Mucosa of descending colon (tissue), 3 donors: Measurements from ENCODE around the gene MAN1C1. TPM values are rescaled to one million over a fixed set of nuclear protein-coding genes. Genes with fewer than 3 reads are reported as not detected.
"Not testable (repeated sequence)": the region's sequence is repeated elsewhere in the genome, so short reads cannot be mapped to it uniquely, and the experiment has no call there.

Experiments used
- ATAC-seq: fragments of 200-7000 bp; cut with Tn5 transposase; one replicate; pipeline ENCODE4 v1.9.1; 2020; ENCODE audit warnings: mild to moderate bottlenecking, moderate library complexity
- DNase-seq, 3 donors: peaks; one replicate each; pipeline ENCODE4 v3.0.0-alpha.2; 2020
- H3K36me3 ChIP-seq: fragments of 200-600 bp; one replicate; pipeline ENCODE4 v1.8.0; 2021; ENCODE audit warnings: low read depth, mild to moderate bottlenecking
- H3K4me1 ChIP-seq: fragments of 200-600 bp; one replicate; pipeline ENCODE4 v1.8.0; 2021; ENCODE audit warnings: low read depth, mild to moderate bottlenecking
- H3K4me3 ChIP-seq: fragments of 200-600 bp; one replicate; pipeline ENCODE4 v1.8.0; 2021; ENCODE audit warnings: mild to moderate bottlenecking
- H3K9me3 ChIP-seq: fragments of 200-600 bp; one replicate; pipeline ENCODE4 v1.8.0; 2021; ENCODE audit warnings: mild to moderate bottlenecking
- intact Hi-C, 2 donors: fragments of 100-400 bp; cut with DNase I in 1 of 2; cut with micrococcal nuclease in 1 of 2; formaldehyde crosslinking; loops; one replicate each; pipeline versions ENCODE4 v1.11.0 to v1.11.1; 2022; cut with DNase I, micrococcal nuclease
- total RNA-seq, 3 donors: library from RNA; stranded (reverse); fragmentation: NEBNext Ultra II Directional in 2 of 3; extraction: Animal tissue kit (Norgen Biotek cat#: 25700) in 2 of 3; gene quantifications; one replicate each; pipeline versions ENCODE4 v1.2.1 to v1.2.4, GENCODE V29; 2021 to 2023
- TF ChIP-seq, protein P1 (sequence below): fragments of 200-600 bp; IDR thresholded peaks from one replicate; pipeline ENCODE4 v1.8.0; 2022; ENCODE audit warnings: antibody characterized with exemption, mild to moderate bottlenecking
- donor health status: DM: no; HTN: no; CAD: no; lungs with moderate emphysema.
- donor health status: DM: no; HTN: no; CAD: no.
- donor health status: DM: no; HTN: yes; CAD: no.

Gene MAN1C1
- total RNA-seq, 3 donors from 2014 or later, result 2.5 to 22.0 (median 6.1) TPM

DNA sequence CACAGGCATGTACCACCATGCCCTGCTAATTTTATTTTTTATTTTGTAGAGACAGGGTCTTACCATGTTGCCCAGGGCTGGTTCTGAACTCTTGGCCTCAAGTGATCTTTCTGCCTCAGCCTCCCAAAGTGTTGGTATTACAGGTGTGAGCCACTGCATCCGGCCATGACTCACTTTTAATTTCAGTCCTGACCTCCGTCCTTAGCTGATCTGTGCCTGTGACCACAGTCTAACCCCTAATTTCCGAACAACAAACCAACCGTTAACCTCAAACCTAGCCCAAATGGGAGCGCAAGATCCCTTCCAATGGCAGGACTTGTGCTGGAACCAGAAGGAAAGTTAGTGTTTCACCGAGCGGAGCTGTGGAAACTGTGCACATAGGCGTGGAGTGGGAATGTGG is 29.3 kb upstream of the MAN1C1 start:
- DNase-seq (no peak), ATAC-seq (no peak)
- Histone ChIP-seq H3K4me1 (no peaks in the 10 kb centered on the region), H3K36me3 (no peaks in the 10 kb centered on the region), H3K4me3 (no peak overlapping the region), H3K9me3 (no peaks in the 10 kb centered on the region)
- intact Hi-C loops, result no loop called here
- TF ChIP-seq, protein P1, sequence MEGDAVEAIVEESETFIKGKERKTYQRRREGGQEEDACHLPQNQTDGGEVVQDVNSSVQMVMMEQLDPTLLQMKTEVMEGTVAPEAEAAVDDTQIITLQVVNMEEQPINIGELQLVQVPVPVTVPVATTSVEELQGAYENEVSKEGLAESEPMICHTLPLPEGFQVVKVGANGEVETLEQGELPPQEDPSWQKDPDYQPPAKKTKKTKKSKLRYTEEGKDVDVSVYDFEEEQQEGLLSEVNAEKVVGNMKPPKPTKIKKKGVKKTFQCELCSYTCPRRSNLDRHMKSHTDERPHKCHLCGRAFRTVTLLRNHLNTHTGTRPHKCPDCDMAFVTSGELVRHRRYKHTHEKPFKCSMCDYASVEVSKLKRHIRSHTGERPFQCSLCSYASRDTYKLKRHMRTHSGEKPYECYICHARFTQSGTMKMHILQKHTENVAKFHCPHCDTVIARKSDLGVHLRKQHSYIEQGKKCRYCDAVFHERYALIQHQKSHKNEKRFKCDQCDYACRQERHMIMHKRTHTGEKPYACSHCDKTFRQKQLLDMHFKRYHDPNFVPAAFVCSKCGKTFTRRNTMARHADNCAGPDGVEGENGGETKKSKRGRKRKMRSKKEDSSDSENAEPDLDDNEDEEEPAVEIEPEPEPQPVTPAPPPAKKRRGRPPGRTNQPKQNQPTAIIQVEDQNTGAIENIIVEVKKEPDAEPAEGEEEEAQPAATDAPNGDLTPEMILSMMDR, result no peak

DNA sequence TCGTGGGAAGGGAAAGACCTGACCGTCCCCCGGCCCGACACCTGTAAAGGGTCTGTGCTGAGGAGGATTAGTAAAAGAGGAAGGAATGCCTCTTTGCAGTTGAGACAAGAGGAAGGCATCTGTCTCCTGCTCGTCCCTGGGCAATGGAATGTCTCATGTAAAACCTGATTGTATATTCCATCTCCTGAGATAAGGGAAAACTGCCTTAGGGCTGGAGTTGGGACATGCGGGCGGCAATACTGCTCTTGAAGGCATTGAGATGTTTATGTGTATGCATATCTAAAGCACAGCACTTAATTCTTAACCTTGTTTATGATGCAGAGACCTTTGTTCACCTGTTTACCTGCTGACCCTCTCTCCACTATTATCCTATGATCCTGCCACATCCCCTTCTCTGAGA is 28.4 kb upstream of the MAN1C1 start:
- H3K9me3 ChIP-seq, H3K4me3 ChIP-seq, H3K36me3 ChIP-seq, intact Hi-C loops, ATAC-seq, H3K4me1 ChIP-seq, DNase-seq: not testable (repeated sequence)

DNA sequence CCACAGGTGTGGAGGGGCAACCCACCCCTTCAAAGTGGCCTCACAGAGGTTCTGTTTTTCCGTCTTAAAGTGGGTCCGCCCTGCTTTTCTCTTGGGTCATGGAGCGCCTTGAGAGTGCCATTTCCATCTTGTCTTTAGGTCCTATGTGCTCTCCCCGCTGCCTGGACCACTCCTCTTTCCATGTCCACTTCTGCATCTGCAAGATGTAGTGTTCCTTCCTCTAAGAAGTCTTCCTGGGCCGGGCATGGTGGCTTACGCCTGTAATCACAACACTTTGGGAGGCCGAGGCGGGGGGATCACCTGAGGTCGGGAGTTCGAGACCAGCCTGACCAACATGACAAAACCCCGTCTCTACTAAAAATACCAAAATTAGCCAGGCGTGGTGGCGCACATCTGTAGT is 27.8 kb upstream of the MAN1C1 start:
- intact Hi-C loops, H3K36me3 ChIP-seq, H3K4me3 ChIP-seq, DNase-seq, ATAC-seq, H3K9me3 ChIP-seq, H3K4me1 ChIP-seq: not testable (repeated sequence)

DNA sequence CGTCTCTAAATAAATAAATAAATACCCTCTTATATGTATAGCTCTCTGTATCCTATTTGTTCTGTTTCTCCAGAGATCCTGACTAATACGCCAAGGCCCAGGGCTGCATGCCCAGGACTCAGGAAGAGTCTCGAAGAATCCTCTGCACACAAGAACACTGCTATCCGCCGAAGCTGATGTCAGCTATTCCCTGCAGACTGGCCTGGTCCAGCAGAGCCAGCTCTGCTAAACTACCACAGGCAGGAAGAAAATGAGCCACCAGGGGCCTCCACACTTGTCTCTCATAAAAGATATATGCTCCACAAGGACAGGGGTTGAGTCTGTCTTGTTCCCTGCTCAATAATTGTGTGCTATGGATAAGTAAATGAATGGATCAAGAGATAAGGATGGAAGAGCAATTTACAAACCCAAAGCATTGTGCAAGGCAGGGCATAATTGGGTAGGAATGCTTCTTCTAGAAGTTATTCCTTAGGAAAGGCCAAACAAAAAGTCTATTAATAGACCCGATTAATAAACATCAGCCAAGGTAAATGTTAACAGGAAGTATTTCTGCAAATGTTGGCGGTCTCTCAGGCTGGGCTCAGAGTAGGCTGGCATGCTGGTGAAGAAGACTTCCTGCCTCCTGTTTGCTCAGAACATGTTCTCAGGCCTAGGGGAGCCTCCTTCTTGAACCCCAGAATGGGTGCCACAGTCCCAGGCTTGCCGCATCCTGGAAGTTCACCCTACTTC is 26.3 kb upstream of the MAN1C1 start:
- Histone ChIP-seq H3K4me3 (no peak overlapping the region), H3K4me1 (no peaks in the 10 kb centered on the region), H3K9me3 (no peaks in the 10 kb centered on the region), H3K36me3 (no peaks in the 10 kb centered on the region)
- intact Hi-C loops, result no loop called here
- DNase-seq (no peak), ATAC-seq (no peak)
- TF ChIP-seq, protein P1, result no peak

DNA sequence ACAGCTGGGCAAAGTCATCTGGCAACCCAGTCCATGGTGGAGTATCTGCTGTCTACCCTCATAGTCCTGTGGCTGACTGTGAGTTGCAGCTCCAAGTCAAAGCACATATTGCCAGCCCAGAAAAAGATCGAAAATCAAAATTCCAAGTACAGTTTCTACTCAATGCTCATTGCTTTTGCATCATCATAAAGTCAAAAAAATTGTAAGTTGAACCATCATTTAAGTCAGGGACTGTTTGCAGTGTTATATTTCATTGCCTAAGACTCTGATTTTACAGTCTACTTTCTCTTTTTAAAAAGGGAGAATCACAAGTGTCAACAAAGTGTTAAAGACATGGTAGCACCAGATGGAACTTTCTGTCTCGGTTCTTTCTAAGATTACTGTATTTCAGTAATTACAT is 22.7 kb upstream of the MAN1C1 start:
- Histone ChIP-seq H3K9me3 (no peaks in the 10 kb centered on the region), H3K4me3 (no peak overlapping the region), H3K4me1 (no peaks in the 10 kb centered on the region), H3K36me3 (no peaks in the 10 kb centered on the region)
- TF ChIP-seq, protein P1, result no peak
- no peak for ATAC-seq
- DNase-seq, result no peak
- intact Hi-C loops, result no loop called here

DNA sequence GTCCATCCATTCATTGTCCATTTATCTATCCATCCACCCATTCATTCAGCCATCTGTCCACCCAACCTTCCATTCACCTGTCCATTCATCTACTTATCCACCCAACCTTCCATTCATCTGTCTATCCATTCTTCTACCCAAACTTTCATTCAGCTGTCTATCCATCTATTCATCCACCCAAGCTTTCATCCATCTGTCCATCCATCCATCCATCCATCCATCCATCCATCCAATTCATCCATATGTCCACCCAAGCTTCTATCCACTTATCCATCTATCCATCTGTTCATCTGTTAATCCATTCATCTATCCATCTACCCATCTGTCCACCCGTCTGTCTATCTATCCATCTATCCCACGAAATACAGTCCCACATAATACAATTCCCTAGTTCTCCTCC is 21.6 kb upstream of the MAN1C1 start:
- intact Hi-C loops, result no loop called here
- Histone ChIP-seq H3K36me3 (no peaks in the 10 kb centered on the region), H3K4me1 (no peaks in the 10 kb centered on the region), H3K4me3 (no peak overlapping the region), H3K9me3 (no peaks in the 10 kb centered on the region)
- TF ChIP-seq, protein P1, result no peak
- DNase-seq (no peak), ATAC-seq (no peak)

DNA sequence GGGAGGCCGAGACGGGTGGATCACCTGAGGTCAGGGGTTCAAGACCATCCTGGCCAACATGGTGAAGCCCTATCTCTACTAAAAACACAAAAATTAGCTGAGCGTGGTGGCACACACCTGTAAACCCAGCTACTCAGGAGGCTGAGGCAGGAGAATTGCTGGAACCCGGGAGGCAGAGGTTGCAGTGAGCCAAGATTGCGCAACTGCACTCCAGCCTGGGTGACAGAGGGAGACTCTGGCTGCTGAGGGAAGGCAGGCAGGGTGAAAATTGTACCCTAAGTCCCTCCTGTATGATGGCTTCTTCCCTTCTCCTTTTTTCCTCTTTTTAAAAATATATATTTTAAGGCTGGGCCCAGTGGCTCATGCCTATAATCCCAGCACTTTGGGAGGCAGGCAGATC is 19.9 kb upstream of the MAN1C1 start:
- H3K4me3 ChIP-seq, DNase-seq, H3K36me3 ChIP-seq, H3K4me1 ChIP-seq, H3K9me3 ChIP-seq, ATAC-seq, intact Hi-C loops: not testable (repeated sequence)
